ENCODE data around the gene PLXNB1. TPM values are rescaled to one million over a fixed set of nuclear protein-coding genes. Genes with fewer than 3 reads are reported as not detected.
A peak's percentile ranks its signal among the peaks of the same experiment; 100 is the strongest.

Gene PLXNB1
- total and polyA plus RNA-seq, 2 of the 13 experiments (the other 11 are each of a cell fraction or from before 2014, with no cell fraction given), result 86.0 to 143 TPM

GRCh38 chr3:48431224-48432029 is 1.5 kb upstream of the PLXNB1 start (continued):
- TF ChIP-seq ZNF773 (CRISPR knock-in tag; IDR thresholded peaks at IDR 0.05; ENCODE audit: borderline replicate concordance) (no peak), ZZZ3 (CRISPR knock-in tag; IDR thresholded peaks at IDR 0.05; ENCODE audit: borderline replicate concordance) (no peak), POLR2AphosphoS5 (IDR thresholded peaks at IDR 0.05; ENCODE audit: low read depth, low read length) (peak; percentile 52; the same call in 1 of the 2 replicates), NFIB (CRISPR knock-in tag; IDR thresholded peaks at IDR 0.05; ENCODE audit: borderline replicate concordance) (no peak), ESRRA (CRISPR knock-in tag; IDR thresholded peaks at IDR 0.05; ENCODE audit: low read depth) (no peak), PAX8 (CRISPR knock-in tag; IDR thresholded peaks at IDR 0.05; ENCODE audit: borderline replicate concordance) (no peak), CBX5 (CRISPR knock-in tag; IDR thresholded peaks at IDR 0.05; ENCODE audit: borderline replicate concordance) (peak; percentile 17; the same call in 1 of the 2 replicates), ZNF329 (CRISPR knock-in tag; IDR thresholded peaks at IDR 0.05; ENCODE audit: low read depth) (no peak), ZNF614 (CRISPR knock-in tag; IDR thresholded peaks at IDR 0.05; ENCODE audit: borderline replicate concordance) (peak; percentile 47; the same call in 1 of the 2 replicates), SRY (CRISPR knock-in tag; IDR thresholded peaks at IDR 0.05) (no peak), ZNF430 (CRISPR knock-in tag; IDR thresholded peaks at IDR 0.05) (peak; percentile 22; the same call in 1 of the 2 replicates), FOXP1 (IDR thresholded peaks at IDR 0.05) (no peak), FOXP1 (CRISPR knock-in tag; IDR thresholded peaks at IDR 0.05) (peak; percentile 76), ZNF713 (CRISPR knock-in tag; IDR thresholded peaks at IDR 0.05) (no peak), NCOA2 (CRISPR knock-in tag; IDR thresholded peaks at IDR 0.05) (peak; percentile 92), TRIM24 (CRISPR knock-in tag; IDR thresholded peaks at IDR 0.05) (no peak), MLLT10 (CRISPR knock-in tag; IDR thresholded peaks at IDR 0.05) (no peak), ZMYM4 (CRISPR knock-in tag; IDR thresholded peaks at IDR 0.05) (peak; percentile 53; the same call in 1 of the 2 replicates)
- TF ChIP-seq, protein P1, sequence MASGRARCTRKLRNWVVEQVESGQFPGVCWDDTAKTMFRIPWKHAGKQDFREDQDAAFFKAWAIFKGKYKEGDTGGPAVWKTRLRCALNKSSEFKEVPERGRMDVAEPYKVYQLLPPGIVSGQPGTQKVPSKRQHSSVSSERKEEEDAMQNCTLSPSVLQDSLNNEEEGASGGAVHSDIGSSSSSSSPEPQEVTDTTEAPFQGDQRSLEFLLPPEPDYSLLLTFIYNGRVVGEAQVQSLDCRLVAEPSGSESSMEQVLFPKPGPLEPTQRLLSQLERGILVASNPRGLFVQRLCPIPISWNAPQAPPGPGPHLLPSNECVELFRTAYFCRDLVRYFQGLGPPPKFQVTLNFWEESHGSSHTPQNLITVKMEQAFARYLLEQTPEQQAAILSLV (CRISPR knock-in tag; IDR thresholded peaks at IDR 0.05; ENCODE audit: borderline replicate concordance), result no peak
- TF ChIP-seq, protein P2, sequence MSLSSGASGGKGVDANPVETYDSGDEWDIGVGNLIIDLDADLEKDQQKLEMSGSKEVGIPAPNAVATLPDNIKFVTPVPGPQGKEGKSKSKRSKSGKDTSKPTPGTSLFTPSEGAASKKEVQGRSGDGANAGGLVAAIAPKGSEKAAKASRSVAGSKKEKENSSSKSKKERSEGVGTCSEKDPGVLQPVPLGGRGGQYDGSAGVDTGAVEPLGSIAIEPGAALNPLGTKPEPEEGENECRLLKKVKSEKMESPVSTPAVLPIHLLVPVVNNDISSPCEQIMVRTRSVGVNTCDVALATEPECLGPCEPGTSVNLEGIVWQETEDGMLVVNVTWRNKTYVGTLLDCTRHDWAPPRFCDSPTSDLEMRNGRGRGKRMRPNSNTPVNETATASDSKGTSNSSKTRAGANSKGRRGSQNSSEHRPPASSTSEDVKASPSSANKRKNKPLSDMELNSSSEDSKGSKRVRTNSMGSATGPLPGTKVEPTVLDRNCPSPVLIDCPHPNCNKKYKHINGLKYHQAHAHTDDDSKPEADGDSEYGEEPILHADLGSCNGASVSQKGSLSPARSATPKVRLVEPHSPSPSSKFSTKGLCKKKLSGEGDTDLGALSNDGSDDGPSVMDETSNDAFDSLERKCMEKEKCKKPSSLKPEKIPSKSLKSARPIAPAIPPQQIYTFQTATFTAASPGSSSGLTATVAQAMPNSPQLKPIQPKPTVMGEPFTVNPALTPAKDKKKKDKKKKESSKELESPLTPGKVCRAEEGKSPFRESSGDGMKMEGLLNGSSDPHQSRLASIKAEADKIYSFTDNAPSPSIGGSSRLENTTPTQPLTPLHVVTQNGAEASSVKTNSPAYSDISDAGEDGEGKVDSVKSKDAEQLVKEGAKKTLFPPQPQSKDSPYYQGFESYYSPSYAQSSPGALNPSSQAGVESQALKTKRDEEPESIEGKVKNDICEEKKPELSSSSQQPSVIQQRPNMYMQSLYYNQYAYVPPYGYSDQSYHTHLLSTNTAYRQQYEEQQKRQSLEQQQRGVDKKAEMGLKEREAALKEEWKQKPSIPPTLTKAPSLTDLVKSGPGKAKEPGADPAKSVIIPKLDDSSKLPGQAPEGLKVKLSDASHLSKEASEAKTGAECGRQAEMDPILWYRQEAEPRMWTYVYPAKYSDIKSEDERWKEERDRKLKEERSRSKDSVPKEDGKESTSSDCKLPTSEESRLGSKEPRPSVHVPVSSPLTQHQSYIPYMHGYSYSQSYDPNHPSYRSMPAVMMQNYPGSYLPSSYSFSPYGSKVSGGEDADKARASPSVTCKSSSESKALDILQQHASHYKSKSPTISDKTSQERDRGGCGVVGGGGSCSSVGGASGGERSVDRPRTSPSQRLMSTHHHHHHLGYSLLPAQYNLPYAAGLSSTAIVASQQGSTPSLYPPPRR (CRISPR knock-in tag; IDR thresholded peaks at IDR 0.05; ENCODE audit: borderline replicate concordance), result peak; percentile 97
- TF ChIP-seq, protein P3, sequence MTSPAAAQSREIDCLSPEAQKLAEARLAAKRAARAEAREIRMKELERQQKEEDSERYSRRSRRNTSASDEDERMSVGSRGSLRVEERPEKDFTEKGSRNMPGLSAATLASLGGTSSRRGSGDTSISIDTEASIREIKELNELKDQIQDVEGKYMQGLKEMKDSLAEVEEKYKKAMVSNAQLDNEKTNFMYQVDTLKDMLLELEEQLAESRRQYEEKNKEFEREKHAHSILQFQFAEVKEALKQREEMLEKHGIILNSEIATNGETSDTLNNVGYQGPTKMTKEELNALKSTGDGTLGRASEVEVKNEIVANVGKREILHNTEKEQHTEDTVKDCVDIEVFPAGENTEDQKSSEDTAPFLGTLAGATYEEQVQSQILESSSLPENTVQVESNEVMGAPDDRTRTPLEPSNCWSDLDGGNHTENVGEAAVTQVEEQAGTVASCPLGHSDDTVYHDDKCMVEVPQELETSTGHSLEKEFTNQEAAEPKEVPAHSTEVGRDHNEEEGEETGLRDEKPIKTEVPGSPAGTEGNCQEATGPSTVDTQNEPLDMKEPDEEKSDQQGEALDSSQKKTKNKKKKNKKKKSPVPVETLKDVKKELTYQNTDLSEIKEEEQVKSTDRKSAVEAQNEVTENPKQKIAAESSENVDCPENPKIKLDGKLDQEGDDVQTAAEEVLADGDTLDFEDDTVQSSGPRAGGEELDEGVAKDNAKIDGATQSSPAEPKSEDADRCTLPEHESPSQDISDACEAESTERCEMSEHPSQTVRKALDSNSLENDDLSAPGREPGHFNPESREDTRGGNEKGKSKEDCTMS (CRISPR knock-in tag; conservative IDR thresholded peaks at IDR 0.05), result no peak

All from HepG2 (cell line).